H54 (cell line): ENCODE data around the gene RASGEF1B.
"Not testable (repeated sequence)": the region's sequence is repeated elsewhere in the genome, so short reads cannot be mapped to it uniquely, and the experiment has no call there.

Experiments used
- DNase-seq: peaks from one replicate; pipeline ENCODE4 v3.0.0; 2011; ENCODE audit warnings: low spot score, mixed read lengths; ENCODE audit not compliant: insufficient read length
- FAIRE-seq: peaks from 3 replicates; lab custom pipeline; 2011; peaks lifted over from hg19 to GRCh38; lab: Jason Lieb, UNC
- POLR2A ChIP-seq: IDR thresholded peaks from 2 replicates; pipeline ENCODE4 v1.6.1; 2011; ENCODE audit warnings: low read depth, mild to moderate bottlenecking, low read length

Gene RASGEF1B

DNA sequence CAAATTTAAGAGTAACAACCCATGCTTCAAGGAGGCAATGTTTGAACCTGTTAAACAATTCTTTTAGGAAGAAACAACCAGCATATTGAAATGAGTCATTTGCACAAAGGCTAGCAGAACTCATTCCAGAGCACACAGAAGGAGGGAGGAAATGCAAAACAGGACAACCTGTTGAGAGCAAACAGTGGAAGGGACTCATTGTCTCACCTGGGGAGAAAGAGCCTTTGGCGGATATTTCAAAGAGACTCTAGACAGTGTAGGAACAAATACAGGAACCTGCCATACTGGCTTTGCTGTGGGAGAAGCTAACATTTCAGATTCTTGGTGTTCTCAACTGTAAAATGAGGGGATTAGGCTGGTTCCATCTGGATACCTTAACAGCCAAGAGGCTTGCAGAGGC is 14.8 kb upstream of the RASGEF1B start:
- FAIRE-seq = no peak
- no peak for DNase-seq
- no peak for TF ChIP-seq POLR2A

DNA sequence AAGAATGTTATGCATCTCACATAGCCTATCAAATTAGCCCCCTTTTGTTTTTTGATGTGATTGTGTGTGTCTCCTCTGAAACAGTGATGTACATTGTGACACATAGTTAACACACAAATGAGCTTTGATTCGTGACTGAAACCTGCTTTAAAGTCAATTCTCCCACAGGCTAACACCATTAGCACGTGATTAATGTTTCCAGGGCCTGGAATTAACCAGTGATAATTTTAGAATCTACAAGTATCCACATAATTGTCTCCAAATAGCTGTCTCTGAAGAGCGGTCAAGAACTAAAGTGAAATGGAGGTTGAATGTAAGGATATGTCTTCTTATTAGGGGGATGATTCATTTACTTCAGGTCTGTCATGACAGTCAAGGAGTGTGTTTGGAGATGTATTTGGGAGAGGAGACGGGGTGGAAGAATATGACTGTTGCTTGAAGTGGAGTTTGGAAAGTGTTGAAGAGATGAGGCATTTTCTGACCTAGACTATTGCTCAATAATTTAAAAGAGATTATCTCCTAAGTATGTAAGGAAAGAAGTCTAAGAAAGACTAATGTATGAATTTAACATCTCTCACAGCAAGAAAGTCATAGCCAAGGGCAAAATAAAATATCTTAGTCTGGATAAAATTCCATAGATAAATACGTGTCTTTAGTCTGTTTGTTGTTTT is 13.7 kb upstream of the RASGEF1B start:
- FAIRE-seq = no peak

DNA sequence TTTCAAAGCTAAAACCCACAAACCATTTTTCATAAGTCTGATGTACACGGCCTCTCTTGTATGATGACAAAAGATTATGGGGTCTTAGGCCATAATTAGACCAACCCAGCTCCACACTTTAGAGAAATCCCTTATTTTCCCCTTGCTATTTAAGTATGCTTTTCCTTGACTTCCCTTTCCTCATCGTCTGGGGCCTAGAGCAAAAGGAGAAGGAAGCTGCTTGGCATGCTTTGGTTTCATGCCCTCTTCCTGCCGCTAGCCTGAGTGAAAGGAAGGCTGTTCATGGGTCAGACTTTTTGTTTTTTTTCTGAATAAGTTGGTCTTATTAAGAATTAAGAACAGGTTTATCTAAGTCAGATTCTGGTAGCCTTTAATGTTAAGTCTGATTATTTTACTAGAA is 10.6 kb upstream of the RASGEF1B start:
- DNase-seq (no peak), FAIRE-seq (no peak)
- TF ChIP-seq POLR2A = no peak

More for the DNA sequence above, 13.7 kb upstream of the RASGEF1B start:
- TF ChIP-seq POLR2A = no peak
- no peak for DNase-seq

DNA sequence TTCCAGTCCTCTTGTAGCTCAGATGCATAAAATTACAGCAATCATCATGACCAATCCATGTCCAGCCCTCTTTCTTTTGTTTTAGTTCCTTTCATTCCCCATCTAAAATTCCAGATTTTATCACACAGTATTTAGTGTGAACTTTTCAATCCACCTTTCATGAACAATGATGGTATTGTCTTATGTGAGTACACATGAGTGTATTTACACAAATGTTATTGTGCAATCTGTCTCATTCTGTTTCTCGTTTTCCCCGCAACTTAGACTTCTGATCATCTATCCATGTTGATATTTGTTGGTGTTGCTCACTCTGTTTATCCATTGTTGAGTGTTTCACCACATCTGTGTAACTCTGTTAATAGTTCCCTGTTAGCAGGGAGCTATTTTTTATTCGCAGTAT is 9.4 kb upstream of the RASGEF1B start:
- DNase-seq (no peak), FAIRE-seq (no peak)
- no peak for TF ChIP-seq POLR2A

DNA sequence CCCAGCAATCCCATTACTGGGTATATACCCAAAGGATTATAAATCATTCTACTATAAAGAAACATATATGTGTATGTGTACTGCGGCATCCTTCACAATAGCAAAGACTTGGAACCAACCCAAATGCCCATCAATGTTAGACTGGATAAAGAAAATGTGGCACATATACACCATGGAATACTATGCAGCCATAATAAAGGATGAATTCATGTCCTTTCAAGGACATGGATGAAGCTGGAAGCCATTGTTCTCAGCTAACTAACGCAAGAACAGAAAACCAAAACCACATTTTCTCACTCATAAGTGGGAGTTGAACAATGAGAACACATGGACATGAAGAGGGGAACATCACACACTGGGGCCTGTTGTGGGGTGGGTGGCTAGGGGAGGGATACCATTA is 7.9 kb upstream of the RASGEF1B start:
- FAIRE-seq, DNase-seq: not testable (repeated sequence)

DNA sequence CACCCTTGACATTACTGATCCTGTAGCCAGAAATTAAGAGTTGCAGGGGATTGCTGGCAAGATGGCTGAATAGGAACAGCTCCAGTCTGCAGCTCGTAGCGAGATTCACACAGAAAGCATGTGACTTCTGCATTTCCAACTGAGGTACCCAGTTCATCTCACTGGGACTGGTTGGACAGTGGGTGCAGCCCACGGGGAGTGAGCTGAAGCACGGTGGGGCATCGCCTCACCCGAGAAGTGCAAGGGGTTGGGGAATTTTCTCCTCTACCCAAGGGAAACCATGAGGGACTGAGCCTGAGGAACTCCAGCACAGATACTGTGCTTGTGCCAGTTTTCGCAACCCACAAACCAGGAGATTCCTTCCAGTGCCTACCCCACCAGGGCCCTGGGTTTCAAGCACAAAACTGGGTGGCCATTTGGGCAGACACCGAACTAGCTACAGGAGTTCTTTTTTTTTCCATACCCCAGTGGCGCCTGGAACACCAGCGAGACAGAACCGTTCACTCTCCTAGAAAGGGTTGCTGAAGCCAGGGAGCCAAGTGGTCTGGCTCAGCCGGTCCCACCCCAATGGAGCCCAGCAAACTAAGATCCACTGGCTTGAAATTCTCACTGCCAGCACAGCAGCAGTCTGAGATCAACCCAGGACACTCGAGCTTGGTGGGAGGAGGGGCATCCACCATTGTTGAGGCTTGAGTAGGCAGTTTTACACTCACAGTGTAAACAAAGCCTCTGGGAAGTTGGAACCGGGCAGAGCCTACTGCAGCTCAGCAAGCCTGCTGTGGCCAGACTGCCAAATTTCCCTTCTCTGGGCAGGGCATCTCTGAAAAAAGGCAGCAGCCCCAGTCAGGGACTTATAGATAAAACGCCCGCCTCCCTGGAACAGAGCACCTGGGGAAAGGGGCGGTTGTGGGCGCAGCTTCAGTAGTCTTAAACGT is 1.9 kb upstream of the RASGEF1B start:
- not testable (repeated sequence) for DNase-seq, FAIRE-seq

DNA sequence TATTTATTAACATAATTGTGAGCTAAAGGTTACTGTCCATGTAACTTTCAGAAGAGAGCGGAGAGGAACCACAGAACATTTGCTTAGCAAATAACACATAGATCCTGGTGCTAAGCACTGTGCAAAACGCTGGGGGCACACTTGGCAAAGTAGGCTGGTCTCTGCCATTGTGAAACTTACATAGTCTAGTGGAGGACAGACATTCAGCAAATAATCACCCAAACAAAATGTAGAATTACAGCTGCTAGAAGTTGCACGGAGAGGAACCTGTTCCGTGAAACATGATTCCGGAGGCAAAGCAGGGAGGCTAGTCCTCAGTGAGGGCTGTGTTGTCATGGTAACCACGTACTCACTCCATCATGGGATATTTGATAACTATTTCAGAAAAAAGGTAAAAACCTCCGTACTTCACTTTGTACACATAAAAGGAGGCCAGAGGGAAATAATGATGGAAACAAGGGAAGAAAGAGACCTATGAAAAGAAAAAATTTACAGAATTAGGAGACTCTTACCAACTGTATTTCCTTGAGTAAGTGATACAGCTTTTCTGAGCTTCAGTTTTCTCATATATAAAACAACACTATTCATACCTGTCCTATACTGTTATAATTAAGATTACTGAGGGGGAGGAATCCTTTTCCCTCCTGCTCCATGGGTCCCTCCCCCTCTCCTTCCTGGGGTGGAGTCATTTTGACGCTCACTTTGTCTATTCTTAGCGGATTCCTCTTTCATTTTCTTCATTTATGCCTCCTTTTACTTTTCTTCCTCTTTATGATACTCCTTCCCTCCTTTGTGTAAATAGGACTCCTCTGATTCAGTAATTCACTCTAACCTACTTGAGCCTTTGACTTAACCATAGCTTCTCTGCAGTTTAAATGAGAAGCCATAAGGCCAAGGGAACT is 825 bp upstream of the RASGEF1B start:
- no peak for TF ChIP-seq POLR2A
- DNase-seq = no peak
- FAIRE-seq = no peak

DNA sequence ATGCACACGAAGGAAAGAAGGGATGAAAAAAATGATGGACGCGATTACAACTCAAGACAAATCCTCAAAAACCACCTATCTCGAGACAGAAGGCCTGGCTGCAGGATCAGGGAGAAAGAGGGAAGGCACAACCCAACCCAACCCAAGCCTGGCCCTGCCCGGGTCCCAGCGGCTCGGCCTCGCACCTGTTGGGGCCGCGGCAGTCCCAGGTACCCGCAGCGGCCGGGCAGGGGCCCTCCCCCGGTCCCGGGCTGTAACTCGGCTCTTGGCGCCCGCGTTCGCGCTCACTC is 464 bp downstream of the RASGEF1B start:
- no peak for FAIRE-seq
- DNase-seq = no peak

DNA sequence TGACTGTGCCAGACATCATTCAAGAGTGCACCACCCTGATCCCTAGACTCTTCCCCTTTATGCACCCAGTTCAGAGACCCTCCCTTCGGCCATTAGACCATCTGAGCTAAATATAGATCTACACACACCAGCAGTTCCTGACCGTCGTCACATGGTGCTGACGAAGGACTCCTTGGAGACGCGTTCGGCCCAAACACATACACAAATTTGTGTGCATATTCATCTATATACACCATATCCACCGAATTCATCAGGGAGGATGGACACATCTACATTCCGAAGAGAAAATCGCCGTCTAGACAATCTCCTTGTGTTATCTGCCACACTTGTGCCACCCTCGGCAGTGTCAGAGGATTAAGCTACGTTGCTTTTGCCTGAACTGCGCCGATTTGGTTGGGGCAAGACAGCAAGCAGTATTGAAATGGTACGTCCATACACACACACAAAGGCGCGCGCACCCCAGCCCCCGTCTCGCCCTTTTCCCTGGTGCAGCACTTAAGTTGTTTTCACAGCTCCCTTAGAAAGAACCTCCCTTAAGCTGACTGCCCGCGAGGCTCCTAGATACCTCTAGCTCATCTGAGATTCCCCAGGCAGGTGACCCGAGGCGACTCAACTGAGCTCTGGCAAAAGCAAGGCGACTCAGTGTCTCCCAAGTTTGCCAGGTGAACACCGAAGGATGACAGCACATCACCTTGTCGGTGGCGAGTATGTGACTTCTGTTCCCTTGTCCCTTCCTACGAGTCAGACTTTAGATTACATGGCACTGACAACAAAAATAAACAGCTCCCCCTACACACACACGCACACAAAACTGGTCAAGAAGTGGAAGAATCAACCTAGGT is 1.0 kb downstream of the RASGEF1B start:
- DNase-seq = no peak
- no peak for TF ChIP-seq POLR2A
- no peak for FAIRE-seq

More for the DNA sequence above, 464 bp downstream of the RASGEF1B start:
- no peak for TF ChIP-seq POLR2A

DNA sequence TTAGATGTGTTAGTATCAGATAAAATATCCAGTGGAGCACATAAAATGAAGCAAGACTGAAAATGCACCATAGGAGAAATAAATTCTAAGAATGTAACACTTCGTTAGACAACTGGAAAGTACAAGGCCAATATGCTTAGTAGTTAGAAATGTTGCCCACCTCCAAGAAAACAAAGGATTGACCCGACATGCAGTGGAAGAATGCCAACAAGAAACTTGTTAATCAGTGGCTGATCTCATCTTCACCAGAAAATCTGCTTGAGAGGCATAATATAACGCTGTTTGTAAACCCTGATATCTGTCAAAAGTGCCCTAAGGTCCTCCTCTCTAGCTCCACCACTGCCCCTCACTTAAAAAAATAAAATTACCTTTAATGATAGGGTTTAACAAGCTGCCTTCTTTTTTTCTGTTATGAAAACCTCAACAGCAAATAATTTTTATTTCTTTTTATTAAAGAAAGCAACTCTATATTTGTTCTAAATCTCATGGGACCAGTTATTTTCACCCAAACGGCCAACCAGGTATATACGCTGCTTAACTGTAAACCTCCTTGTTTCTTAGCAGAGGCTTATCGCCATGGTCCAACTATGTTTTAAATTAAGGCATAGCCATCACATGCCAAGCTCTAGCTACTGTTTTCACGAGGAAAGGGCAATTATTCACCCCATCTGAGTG is 1.8 kb downstream of the RASGEF1B start:
- FAIRE-seq (no peak), DNase-seq (no peak)
- TF ChIP-seq POLR2A = no peak

DNA sequence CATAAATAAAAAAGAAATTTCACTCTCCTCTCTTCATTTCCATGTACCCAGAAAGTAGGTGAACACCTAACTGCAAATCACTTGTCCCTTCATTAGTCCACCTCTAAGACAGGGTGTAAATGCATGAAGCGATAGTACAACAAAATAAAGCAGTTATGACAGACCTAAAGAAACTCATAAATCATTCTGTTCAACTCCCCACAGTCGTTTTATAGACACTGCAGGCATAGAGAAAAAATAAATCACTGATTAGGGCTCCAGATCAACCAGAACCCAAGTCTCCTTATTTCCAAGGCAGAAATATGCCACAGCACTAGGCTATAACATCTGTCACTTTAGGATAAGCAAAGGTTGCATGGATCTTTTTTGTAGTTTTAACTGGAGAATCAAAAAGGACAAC is 3.0 kb downstream of the RASGEF1B start:
- DNase-seq = no peak
- no peak for FAIRE-seq
- TF ChIP-seq POLR2A = no peak

DNA sequence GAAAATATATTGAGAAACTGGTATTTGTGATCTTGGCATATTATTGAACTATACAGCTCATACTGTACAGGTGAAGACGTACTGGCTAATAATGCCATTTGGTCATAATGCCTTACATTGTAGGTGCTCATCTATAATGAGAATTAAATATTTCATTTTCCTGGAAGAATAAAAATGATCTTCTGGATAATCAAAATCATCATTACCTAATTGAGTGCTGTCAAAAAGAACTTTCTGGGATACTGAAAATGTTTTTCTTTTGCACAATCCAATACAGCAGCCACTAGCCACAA is 4.1 kb downstream of the RASGEF1B start:
- no peak for TF ChIP-seq POLR2A
- FAIRE-seq = no peak
- no peak for DNase-seq
